Measurements from ENCODE around the gene HRH1.

The HRH1 gene

DNA sequence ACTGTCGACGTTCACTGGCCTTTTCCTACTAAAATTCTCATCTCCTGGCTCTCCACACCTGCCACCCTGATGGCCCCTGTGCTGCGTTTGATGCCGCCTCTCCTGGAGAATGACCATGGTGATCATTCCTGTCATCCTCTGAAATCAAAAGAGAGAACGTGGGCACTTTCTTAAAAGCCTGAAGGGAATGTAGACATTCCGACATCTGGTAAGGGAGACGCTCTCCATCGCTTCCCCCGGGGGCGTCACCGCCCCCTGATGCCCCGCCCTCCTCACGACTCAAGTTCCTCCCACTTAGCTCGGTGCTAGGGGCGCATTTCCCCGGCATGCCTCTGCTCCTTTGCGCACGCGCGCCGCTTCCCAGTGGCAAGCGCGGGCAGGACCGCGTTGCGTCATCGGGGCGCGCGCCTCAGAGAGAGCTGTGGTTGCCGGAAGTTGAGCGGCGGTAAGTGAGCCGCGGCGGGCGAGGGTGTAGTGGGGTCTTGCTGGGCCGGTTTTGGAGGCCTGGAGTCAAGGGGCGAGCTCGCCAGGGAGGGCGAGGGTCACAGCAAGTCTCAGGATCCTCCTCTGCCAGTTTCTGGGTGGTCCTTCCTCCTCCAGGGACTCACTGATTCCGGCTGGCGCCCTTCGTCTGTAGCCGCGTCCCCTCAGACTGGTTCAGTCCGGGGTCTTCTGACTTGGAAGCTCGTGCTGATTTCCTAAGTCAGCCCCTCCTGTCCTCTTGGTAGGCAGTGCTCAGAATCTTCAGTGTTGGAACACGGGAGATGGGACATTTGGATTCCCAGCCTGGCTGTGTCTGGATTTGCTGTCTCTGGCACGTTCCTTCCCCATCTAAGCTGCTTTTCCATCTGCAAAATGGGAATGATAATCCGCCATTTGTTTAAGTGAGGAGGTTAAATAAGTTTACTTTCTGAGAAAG, 118.0 kb downstream of the HRH1 start, which contains the start of gene ATG7 (continued):
- TF ChIP-seq, protein P1, sequence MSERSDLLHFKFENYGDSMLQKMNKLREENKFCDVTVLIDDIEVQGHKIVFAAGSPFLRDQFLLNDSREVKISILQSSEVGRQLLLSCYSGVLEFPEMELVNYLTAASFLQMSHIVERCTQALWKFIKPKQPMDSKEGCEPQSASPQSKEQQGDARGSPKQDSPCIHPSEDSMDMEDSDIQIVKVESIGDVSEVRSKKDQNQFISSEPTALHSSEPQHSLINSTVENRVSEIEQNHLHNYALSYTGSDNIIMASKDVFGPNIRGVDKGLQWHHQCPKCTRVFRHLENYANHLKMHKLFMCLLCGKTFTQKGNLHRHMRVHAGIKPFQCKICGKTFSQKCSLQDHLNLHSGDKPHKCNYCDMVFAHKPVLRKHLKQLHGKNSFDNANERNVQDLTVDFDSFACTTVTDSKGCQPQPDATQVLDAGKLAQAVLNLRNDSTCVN (tag by site-specific recombination; optimal IDR thresholded peaks at IDR 0.05), result peak; percentile 98
- TF ChIP-seq ZNF24 (tag by site-specific recombination; IDR thresholded peaks at IDR 0.05) (peak; percentile 60; the same call in 1 of the 2 replicates), ZNF501 (tag by site-specific recombination; IDR thresholded peaks at IDR 0.05) (peak; percentile 76), ZNF548 (tag by site-specific recombination; IDR thresholded peaks at IDR 0.05) (no peak), KLF8 (tag by site-specific recombination; IDR thresholded peaks at IDR 0.05) (peak; percentile 64), ZBTB7A (tag by site-specific recombination; IDR thresholded peaks at IDR 0.05; ENCODE audit: low read depth) (0 out of 2 replicates have a peak, but pooled peaks have one; percentile 59), REPIN1 (tag by site-specific recombination; IDR thresholded peaks at IDR 0.05; ENCODE audit: low read depth) (no peak), SP3 (tag by site-specific recombination; IDR thresholded peaks at IDR 0.05) (peak; percentile 87), KLF16 (tag by site-specific recombination; IDR thresholded peaks at IDR 0.05) (peak; percentile 55; the same call in 1 of the 2 replicates), ZNF48 (tag by site-specific recombination; IDR thresholded peaks at IDR 0.05) (no peak), ZNF394 (tag by site-specific recombination; IDR thresholded peaks at IDR 0.05; ENCODE audit: borderline replicate concordance) (peak; percentile 27; the same call in 1 of the 2 replicates), KLF10 (tag by site-specific recombination; IDR thresholded peaks at IDR 0.05) (peak; percentile 29; the same call in 1 of the 2 replicates), ZNF112 (tag by site-specific recombination; IDR thresholded peaks at IDR 0.05) (no peak), ZBTB20 (tag by site-specific recombination; IDR thresholded peaks at IDR 0.05) (peak; percentile 47; the same call in 1 of the 2 replicates), ZNF629 (tag by site-specific recombination; IDR thresholded peaks at IDR 0.05) (peak; percentile 95), MEIS1 (CRISPR knock-in tag; IDR thresholded peaks at IDR 0.05; ENCODE audit: borderline replicate concordance) (no peak), ZNF521 (tag by site-specific recombination; IDR thresholded peaks at IDR 0.05) (no peak), MZF1 (tag by site-specific recombination; IDR thresholded peaks at IDR 0.05; ENCODE audit: borderline replicate concordance) (0 out of 2 replicates have a peak, but pooled peaks have one; percentile 20), ZNF561 (tag by site-specific recombination; IDR thresholded peaks at IDR 0.05; ENCODE audit: borderline replicate concordance) (peak; percentile 37; the same call in 1 of the 2 replicates), ZNF248 (tag by site-specific recombination; IDR thresholded peaks at IDR 0.05) (no peak), ZNF626 (tag by site-specific recombination; IDR thresholded peaks at IDR 0.05) (no peak)
- TF ChIP-seq, protein P2, sequence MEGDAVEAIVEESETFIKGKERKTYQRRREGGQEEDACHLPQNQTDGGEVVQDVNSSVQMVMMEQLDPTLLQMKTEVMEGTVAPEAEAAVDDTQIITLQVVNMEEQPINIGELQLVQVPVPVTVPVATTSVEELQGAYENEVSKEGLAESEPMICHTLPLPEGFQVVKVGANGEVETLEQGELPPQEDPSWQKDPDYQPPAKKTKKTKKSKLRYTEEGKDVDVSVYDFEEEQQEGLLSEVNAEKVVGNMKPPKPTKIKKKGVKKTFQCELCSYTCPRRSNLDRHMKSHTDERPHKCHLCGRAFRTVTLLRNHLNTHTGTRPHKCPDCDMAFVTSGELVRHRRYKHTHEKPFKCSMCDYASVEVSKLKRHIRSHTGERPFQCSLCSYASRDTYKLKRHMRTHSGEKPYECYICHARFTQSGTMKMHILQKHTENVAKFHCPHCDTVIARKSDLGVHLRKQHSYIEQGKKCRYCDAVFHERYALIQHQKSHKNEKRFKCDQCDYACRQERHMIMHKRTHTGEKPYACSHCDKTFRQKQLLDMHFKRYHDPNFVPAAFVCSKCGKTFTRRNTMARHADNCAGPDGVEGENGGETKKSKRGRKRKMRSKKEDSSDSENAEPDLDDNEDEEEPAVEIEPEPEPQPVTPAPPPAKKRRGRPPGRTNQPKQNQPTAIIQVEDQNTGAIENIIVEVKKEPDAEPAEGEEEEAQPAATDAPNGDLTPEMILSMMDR (tag by site-specific recombination; IDR thresholded peaks at IDR 0.05), result peak; percentile 42; the same call in 1 of the 2 replicates
- TF ChIP-seq, protein P3, sequence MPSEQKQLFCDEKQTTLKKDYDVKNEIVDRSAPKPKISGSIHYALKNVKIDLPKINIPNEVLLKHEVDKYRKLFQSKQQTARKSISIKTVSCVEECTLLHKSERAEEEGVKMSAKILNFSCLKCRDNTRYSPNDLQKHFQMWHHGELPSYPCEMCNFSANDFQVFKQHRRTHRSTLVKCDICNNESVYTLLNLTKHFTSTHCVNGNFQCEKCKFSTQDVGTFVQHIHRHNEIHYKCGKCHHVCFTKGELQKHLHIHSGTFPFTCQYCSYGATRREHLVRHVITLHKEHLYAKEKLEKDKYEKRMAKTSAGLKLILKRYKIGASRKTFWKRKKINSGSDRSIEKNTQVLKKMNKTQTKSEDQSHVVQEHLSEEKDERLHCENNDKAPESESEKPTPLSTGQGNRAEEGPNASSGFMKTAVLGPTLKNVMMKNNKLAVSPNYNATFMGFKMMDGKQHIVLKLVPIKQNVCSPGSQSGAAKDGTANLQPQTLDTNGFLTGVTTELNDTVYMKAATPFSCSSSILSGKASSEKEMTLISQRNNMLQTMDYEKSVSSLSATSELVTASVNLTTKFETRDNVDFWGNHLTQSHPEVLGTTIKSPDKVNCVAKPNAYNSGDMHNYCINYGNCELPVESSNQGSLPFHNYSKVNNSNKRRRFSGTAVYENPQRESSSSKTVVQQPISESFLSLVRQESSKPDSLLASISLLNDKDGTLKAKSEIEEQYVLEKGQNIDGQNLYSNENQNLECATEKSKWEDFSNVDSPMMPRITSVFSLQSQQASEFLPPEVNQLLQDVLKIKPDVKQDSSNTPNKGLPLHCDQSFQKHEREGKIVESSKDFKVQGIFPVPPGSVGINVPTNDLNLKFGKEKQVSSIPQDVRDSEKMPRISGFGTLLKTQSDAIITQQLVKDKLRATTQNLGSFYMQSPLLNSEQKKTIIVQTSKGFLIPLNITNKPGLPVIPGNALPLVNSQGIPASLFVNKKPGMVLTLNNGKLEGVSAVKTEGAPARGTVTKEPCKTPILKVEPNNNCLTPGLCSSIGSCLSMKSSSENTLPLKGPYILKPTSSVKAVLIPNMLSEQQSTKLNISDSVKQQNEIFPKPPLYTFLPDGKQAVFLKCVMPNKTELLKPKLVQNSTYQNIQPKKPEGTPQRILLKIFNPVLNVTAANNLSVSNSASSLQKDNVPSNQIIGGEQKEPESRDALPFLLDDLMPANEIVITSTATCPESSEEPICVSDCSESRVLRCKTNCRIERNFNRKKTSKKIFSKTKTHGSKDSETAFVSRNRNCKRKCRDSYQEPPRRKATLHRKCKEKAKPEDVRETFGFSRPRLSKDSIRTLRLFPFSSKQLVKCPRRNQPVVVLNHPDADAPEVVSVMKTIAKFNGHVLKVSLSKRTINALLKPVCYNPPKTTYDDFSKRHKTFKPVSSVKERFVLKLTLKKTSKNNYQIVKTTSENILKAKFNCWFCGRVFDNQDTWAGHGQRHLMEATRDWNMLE (tag by site-specific recombination; conservative IDR thresholded peaks at IDR 0.05; ENCODE audit: low read depth), result peak; percentile 39; the same call in 1 of the 2 replicates
- TF ChIP-seq, protein P4, sequence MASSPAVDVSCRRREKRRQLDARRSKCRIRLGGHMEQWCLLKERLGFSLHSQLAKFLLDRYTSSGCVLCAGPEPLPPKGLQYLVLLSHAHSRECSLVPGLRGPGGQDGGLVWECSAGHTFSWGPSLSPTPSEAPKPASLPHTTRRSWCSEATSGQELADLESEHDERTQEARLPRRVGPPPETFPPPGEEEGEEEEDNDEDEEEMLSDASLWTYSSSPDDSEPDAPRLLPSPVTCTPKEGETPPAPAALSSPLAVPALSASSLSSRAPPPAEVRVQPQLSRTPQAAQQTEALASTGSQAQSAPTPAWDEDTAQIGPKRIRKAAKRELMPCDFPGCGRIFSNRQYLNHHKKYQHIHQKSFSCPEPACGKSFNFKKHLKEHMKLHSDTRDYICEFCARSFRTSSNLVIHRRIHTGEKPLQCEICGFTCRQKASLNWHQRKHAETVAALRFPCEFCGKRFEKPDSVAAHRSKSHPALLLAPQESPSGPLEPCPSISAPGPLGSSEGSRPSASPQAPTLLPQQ (tag by site-specific recombination; IDR thresholded peaks at IDR 0.05), result peak; percentile 54; the same call in 1 of the 2 replicates
- TF ChIP-seq, protein P5, sequence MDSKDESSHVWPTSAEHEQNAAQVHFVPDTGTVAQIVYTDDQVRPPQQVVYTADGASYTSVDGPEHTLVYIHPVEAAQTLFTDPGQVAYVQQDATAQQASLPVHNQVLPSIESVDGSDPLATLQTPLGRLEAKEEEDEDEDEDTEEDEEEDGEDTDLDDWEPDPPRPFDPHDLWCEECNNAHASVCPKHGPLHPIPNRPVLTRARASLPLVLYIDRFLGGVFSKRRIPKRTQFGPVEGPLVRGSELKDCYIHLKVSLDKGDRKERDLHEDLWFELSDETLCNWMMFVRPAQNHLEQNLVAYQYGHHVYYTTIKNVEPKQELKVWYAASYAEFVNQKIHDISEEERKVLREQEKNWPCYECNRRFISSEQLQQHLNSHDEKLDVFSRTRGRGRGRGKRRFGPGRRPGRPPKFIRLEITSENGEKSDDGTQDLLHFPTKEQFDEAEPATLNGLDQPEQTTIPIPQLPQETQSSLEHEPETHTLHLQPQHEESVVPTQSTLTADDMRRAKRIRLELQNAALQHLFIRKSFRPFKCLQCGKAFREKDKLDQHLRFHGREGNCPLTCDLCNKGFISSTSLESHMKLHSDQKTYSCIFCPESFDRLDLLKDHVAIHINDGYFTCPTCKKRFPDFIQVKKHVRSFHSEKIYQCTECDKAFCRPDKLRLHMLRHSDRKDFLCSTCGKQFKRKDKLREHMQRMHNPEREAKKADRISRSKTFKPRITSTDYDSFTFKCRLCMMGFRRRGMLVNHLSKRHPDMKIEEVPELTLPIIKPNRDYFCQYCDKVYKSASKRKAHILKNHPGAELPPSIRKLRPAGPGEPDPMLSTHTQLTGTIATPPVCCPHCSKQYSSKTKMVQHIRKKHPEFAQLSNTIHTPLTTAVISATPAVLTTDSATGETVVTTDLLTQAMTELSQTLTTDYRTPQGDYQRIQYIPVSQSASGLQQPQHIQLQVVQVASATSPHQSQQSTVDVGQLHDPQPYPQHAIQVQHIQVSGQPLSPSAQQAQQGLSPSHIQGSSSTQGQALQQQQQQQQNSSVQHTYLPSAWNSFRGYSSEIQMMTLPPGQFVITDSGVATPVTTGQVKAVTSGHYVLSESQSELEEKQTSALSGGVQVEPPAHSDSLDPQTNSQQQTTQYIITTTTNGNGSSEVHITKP (tag by site-specific recombination; IDR thresholded peaks at IDR 0.05), result peak; percentile 100

All from HEK293 (cell line).